GM19468 (cell line): ENCODE data around the gene PLOD2.

Experiments
- ATAC-seq: cut with Tn5 transposase; IDR thresholded peaks from one replicate; pipeline ENCODE4 v1.9.1; 2021; ENCODE audit warnings: mild to moderate bottlenecking, moderate library complexity, moderate number of reproducible peaks; ENCODE audit not compliant: unreplicated experiment; ENCODE audit errors: extremely low read depth

The PLOD2 gene

DNA sequence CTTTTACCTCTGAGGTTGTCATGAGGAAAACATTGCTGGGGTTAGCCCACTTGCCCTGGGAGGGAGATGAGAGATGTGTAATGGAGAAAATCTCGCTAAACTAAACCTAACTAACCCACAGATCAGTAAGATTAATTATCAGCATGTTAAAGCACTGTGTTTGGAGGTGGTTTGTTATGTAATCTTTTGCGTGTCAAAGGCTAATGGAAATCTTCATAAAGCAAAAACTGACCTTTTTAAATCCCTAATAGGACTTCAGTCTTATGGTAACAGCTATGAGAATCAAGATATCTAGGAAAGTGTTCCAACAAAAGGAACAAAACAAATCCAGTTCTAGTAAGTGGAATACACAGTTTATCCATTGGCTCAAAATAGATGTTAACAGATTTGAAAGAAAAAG is 102.7 kb downstream of the PLOD2 start:
- no peak for ATAC-seq

DNA sequence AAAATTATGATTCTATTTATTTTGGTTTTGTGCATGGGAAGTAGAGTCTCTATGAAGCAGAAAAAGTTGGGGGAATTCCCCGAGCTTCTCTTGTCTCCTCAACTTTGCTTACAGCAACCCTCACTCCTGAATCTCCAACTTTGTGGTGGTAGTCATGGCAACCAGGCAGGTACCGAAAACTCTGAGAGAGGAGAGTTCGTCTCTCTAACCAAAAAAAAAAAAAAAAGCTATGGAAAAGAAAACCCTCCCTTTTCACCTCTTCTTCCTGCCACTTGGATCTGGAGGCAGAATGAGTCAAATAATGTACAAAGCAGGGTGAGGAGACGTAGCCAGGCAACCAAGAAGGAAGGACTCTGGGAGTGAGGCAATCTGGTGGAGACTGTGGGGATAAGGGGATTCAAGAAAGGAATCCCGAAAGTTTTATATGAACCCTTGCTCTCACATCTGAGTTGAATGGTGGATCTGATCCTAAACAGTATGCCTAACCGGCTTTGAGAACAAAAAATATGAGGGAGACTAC is 108.1 kb downstream of the PLOD2 start:
- ATAC-seq, result no peak

DNA sequence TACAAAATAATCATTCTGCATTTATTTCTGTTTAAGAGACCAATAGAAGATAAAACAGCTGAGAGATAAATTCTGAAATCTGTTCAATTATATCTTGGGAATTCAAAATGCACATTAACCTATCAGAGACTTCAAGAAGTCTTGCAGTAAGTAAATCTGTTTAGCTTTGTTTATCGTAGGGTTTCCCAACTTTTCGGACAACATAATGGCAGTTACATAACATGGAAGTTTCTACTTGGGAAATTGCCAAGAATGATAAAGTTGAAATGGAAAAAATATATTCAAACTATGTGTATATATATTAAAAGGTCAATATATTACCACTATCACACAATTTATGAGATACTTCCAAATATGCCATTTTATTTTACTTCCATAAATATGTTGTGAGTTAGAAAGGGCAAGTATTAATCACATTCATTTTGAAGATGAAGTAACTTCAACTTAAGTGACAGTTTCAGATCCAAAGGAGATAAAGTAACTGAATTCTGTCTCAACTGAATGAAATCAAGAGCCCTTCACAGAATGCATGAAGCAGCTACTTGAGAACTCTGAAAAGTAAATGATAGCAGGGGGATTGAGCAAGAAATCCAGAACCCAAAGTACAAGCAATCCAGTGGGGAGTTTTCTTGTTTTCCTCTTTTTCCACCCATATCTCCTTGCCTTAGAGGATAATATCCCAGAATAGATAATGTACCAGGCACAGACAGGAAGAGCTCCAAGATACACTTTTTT is 108.8 kb downstream of the PLOD2 start:
- no peak for ATAC-seq

DNA sequence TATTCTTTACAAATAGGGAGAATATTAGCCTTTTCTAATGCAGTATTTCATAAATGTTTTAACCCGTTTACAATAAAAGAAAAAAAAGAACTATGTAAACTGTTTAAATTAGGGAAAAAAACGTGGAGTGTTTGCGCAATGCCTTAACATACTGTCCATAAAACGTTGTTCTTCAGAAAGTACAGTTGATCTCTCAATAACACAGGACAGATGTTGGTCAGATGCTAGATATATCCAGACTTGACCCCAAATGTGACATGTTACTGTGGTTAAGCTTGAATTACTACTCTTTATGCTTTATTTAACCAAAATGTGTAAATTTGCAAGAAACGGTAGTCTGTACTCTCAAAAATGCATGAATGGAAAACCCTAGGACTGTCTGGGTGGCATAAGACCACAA is 110.3 kb downstream of the PLOD2 start:
- no peak for ATAC-seq

GRCh38 chr3:146047485-146047884 is 113.5 kb downstream of the PLOD2 start:
- no peak for ATAC-seq

DNA sequence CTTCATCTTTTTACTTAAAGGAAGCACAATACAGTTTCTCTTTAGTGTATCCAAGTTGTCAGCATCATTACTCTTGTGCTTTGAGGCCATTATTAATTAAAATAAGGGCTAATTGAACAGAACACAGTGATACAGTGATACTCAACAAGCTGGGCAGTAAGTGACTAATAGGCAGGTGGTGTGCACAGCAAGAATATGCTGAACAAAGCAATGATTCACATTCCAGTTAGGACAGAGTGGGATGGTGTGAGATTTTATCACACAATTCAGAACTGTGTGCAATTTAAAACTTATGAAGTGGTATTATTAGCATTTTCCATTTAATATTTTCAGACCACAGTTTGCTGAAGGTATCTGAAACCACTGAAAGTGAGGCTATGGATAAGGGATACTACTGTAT is 116.9 kb downstream of the PLOD2 start:
- no peak for ATAC-seq

DNA sequence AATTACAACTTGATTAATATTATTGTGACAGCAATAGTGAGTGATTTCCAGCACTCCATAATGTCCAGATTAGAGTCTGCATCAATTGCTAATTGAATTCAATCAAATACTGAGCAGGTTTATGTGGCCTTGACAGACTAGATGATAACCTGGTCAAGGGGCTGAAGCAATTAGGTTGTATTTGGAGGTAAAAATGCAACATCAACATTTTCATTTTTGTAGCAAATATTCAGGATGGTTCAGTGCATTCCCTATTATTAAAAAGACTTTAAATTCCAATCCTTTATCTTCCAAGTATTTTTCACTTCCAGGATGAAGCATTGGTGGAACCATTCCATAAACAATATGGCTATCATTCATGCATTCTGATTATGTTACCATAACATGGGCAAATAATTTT is 120.4 kb downstream of the PLOD2 start:
- no peak for ATAC-seq

DNA sequence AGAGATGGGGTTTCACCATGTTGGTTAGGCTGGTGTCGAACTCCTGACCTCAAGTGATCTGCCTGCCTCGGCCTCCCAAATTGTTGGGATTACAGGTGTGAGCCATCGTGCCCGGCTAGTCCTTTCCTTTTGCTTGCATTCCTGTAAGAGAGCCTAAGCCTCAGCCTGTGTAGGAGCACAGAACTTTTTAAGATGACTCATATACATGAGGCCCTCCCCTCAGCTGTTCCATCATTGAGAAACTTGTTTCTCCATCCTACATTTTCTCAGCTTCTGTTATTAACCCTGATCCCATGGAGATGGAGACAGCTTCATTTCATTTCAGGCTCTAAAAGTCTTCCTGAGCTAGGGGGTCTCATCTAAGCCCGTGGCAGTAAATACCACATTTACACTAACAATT is 123.3 kb downstream of the PLOD2 start:
- ATAC-seq, result no peak

GRCh38 chr3:146036281-146036680 is 124.7 kb downstream of the PLOD2 start:
- ATAC-seq, result no peak

- ATAC-seq, result no peak
These were observed 125.6 kb downstream of the PLOD2 start for GRCh38 chr3:146035366-146035765.

DNA sequence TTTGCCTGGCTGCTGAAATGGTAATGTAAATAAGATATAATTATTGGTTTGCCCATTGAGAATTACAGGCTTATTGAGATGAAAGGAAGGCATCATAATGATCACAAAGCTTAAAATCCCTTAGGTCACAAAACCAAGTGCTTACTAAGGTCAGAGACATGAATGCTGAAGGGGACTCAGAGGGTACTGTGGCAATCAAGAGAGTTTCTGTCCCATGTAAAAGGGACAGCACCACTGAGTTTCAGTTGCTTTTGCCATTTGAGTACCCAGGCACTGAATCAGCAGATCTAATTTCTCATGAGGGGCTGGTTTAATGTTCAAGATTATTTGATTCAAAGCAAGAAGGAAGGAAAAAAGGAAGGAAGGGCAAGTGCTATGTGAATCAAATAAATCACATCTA is 127.0 kb downstream of the PLOD2 start:
- no peak for ATAC-seq

- no peak for ATAC-seq
These were observed 134.4 kb downstream of the PLOD2 start for GRCh38 chr3:146026547-146026946.

- no peak for ATAC-seq
These were observed 136.7 kb downstream of the PLOD2 start for GRCh38 chr3:146024260-146024659.

DNA sequence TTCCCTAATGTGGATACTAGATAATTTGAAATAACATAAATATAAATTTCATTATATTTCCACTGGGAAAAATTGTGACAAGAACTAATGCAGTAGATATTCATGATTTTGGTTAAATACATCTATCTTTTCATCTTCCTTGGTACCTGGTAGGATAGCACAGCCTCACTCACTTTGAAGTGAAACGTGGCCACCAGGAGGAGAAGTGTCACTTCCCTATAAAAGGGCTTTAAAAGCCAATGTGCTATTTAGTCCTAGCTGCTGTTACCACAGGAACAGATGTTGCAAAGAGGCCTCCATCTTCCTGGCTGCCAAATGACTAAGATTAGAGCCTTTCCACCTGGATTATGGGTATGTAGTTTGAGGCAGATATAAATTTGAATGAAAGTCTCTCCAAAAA is 140.0 kb downstream of the PLOD2 start:
- ATAC-seq, result no peak

DNA sequence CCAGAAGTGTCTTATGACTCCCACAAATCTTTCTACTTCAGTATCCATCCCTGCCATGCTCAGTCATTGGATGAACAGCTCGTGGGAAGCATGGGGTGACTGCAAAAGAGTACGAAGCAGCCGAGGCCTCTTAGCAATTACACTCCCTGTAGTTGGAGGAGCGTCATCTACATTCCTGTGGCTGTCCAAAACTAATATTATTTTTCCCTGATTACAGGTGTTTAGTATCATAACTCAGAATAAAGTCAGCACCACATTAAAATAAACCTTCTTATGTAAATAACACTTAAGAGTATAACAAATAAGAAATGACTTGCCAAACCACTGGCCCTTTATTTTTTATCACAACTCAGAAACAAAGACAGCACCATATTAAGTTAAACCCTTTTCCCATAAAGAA is 141.5 kb downstream of the PLOD2 start:
- ATAC-seq, result no peak
